HepG2 (cell line): ENCODE data around the gene WDR59. TPM values are rescaled to one million over a fixed set of nuclear protein-coding genes. Genes with fewer than 3 reads are reported as not detected.

ENCODE experiments used
- ATAC-seq: fragments of 200-7000 bp; cut with Tn5 transposase; 3 replicates; pipeline ENCODE4 v1.9.1; 2020; ENCODE audit warnings: mild to moderate bottlenecking, moderate library complexity
- BruUV-seq: library from RNA; stranded (reverse); fragments of 400-500 nt; replicated peaks from 2 replicates; lab custom pipeline; 2021; lab: Mats Ljungman, UMichigan
- CTCF ChIA-PET: fragments of 300-600 bp; formaldehyde crosslinking; extraction: SDS; loops from one replicate; lab custom pipeline; 2021; ENCODE audit warnings: low total read pairs, inconsistent platforms, low intra/inter-chr PET ratio; lab: Yijun Ruan, JAX
- POLR2A ChIA-PET: fragments of 350-600 bp; sonication (Branson Sonifier 250); formaldehyde crosslinking; loops from one replicate; lab custom pipeline; 2020; ENCODE audit warnings: antibody characterized with exemption, inconsistent platforms; lab: Yijun Ruan, JAX
- DNase-seq: peaks from one replicate; pipeline ENCODE4 v3.0.0-alpha.2; 2015; ENCODE audit warnings: low spot score
- FAIRE-seq: peaks from 3 replicates; lab custom pipeline; 2011; peaks lifted over from hg19 to GRCh38; lab: Jason Lieb, UNC
- H2AFZ ChIP-seq: one replicate; pipeline ENCODE4 v1.6.1; 2011; ENCODE audit warnings: low read length, inconsistent platforms
- H3K27ac ChIP-seq: fragments of 300-600 bp; 3 replicates; pipeline ENCODE4 v1.8.0; 2011; ENCODE audit warnings: mixed run types, mild to moderate bottlenecking, mixed read lengths, low read length, inconsistent platforms; ENCODE audit not compliant: insufficient read depth; ENCODE audit errors: extremely low read length
- H3K27me3 ChIP-seq, 2 experiments: fragments of 200-600 bp in 1 of 2; 2 replicates in 1 of 2; 3 replicates in 1 of 2; pipeline versions ENCODE4 v1.6.0 to v1.8.0; 2011; ENCODE audit warnings: low read length in 2 of 2, mild to moderate bottlenecking in 2 of 2, moderate library complexity in 2 of 2, inconsistent platforms in 1 of 2; ENCODE audit not compliant: insufficient read depth in 2 of 2, control insufficient read depth in 1 of 2
- H3K36me3 ChIP-seq, 2 experiments: fragments of 200-600 bp in 1 of 2; replicated peaks in 1 of 2; 2 replicates in 1 of 2; 3 replicates in 1 of 2; pipeline versions ENCODE4 v1.5.1 to v1.8.0; 2011; ENCODE audit warnings: low read length in 2 of 2, inconsistent platforms in 1 of 2; ENCODE audit not compliant: insufficient read depth in 2 of 2, control insufficient read depth in 1 of 2
- H3K4me1 ChIP-seq: 2 replicates; pipeline ENCODE4 v1.5.1; 2012; ENCODE audit warnings: low read length, inconsistent platforms; ENCODE audit not compliant: insufficient read depth
- H3K4me2 ChIP-seq: 2 replicates; pipeline ENCODE4 v1.6.0; 2011; ENCODE audit warnings: low read depth, low read length, inconsistent platforms
- H3K4me3 ChIP-seq, 3 experiments: fragments of 200-600 bp in 1 of 3; sonication (generic), shearing (Covaris generic) in 1 of 3; replicated peaks in 1 of 3; 2 replicates each; pipeline ENCODE4 v1.5.1; 2011 to 2016; ENCODE audit warnings: low read length in 3 of 3, inconsistent platforms in 2 of 3, low read depth in 2 of 3, mild to moderate bottlenecking in 2 of 3, control low read depth in 1 of 3, mixed read lengths in 1 of 3; ENCODE audit not compliant: insufficient read depth in 1 of 3
- H3K79me2 ChIP-seq: one replicate; pipeline ENCODE4 v1.6.1; 2011; ENCODE audit warnings: low read length, inconsistent platforms; ENCODE audit not compliant: insufficient read depth
- H3K9ac ChIP-seq: 2 replicates; pipeline ENCODE4 v1.6.0; 2011; ENCODE audit warnings: mild to moderate bottlenecking, low read depth, low read length, inconsistent platforms; ENCODE audit not compliant: insufficient read depth
- H3K9me3 ChIP-seq: 2 replicates; pipeline ENCODE4 v1.5.1; 2012; ENCODE audit warnings: mild to moderate bottlenecking, low read length
- H4K20me1 ChIP-seq: 2 replicates; pipeline ENCODE4 v1.6.0; 2011; ENCODE audit warnings: inconsistent platforms, mild to moderate bottlenecking, low read length, moderate library complexity; ENCODE audit not compliant: insufficient read depth
- CENPX ChIP-seq: sonication (generic); formaldehyde crosslinking; IDR thresholded peaks from 2 replicates; pipeline ENCODE4 v1.9.0; 2021; ENCODE audit warnings: mild to moderate bottlenecking, missing genetic modification reagents, moderate library complexity
- CHCHD3 ChIP-seq: sonication (generic); formaldehyde crosslinking; IDR thresholded peaks from 2 replicates; pipeline ENCODE4 v1.8.0; 2022; ENCODE audit warnings: mild to moderate bottlenecking, missing genetic modification reagents, moderate library complexity
- DMAP1 ChIP-seq: IDR thresholded peaks from 2 replicates; pipeline ENCODE4 v1.6.1; 2016
- EHMT2 ChIP-seq: fragments of 200-600 bp; sonication (generic); IDR thresholded peaks from 2 replicates; pipeline ENCODE4 v1.7.0; 2017; ENCODE audit warnings: antibody characterized with exemption, low read depth, low read length, borderline replicate concordance
- KLF11 ChIP-seq: IDR thresholded peaks from 2 replicates; pipeline ENCODE4 v1.6.1; 2016; ENCODE audit warnings: missing compliant biosample characterization
- MYPOP ChIP-seq: sonication (generic); formaldehyde crosslinking; IDR thresholded peaks from 2 replicates; pipeline ENCODE4 v1.8.1; 2023; ENCODE audit warnings: mild to moderate bottlenecking, moderate library complexity, missing genetic modification reagents
- NCOA5 ChIP-seq: sonication (generic); formaldehyde crosslinking; IDR thresholded peaks from 2 replicates; pipeline ENCODE4 v1.4.0; 2020; ENCODE audit warnings: missing genetic modification reagents
- NCOR1 ChIP-seq: fragments of 200-600 bp; sonication (generic); IDR thresholded peaks from 2 replicates; pipeline ENCODE4 v1.7.0; 2017; ENCODE audit warnings: antibody characterized with exemption, low read length, borderline replicate concordance
- RFXAP ChIP-seq: sonication (generic); formaldehyde crosslinking; IDR thresholded peaks from 2 replicates; pipeline ENCODE4 v1.4.0; 2020; ENCODE audit warnings: missing genetic modification reagents, borderline replicate concordance
- SIN3A ChIP-seq: IDR thresholded peaks from 2 replicates; pipeline ENCODE4 v1.6.1; 2011; ENCODE audit warnings: low read depth, mild to moderate bottlenecking, control low read depth, low read length, borderline replicate concordance
- SMAD9 ChIP-seq: sonication (generic); formaldehyde crosslinking; IDR thresholded peaks from 2 replicates; pipeline ENCODE4 v1.5.1; 2020; ENCODE audit warnings: mild to moderate bottlenecking, missing genetic modification reagents
- U2AF2 ChIP-seq: fragments of 200-400 bp; formaldehyde crosslinking; IDR thresholded peaks from 2 replicates; pipeline ENCODE4 v1.6.1; 2017; ENCODE audit warnings: low read depth, mild to moderate bottlenecking, low read length
- XRCC5 ChIP-seq: fragments of 200-400 bp; formaldehyde crosslinking; optimal IDR thresholded peaks from 2 replicates; pipeline ENCODE3; 2017; ENCODE audit warnings: mild to moderate bottlenecking, low read length
- ZBTB25 ChIP-seq: IDR thresholded peaks from 2 replicates; pipeline ENCODE4 v1.6.1; 2018; ENCODE audit warnings: missing genetic modification reagents
- ZNF33A ChIP-seq: sonication (generic); formaldehyde crosslinking; IDR thresholded peaks from 2 replicates; pipeline ENCODE4 v1.5.1; 2020; ENCODE audit warnings: missing genetic modification reagents, mild to moderate bottlenecking, moderate library complexity, borderline replicate concordance
- ZNF431 ChIP-seq: sonication (generic); formaldehyde crosslinking; IDR thresholded peaks from 2 replicates; pipeline ENCODE4 v1.9.0; 2022; ENCODE audit warnings: missing genetic modification reagents, low read depth, mild to moderate bottlenecking, borderline replicate concordance
- ZNF441 ChIP-seq: sonication (generic); formaldehyde crosslinking; IDR thresholded peaks from 2 replicates; pipeline ENCODE4 v1.7.0; 2021; ENCODE audit warnings: missing genetic modification reagents, borderline replicate concordance
- ZNF709 ChIP-seq: sonication (generic); formaldehyde crosslinking; IDR thresholded peaks from 2 replicates; pipeline ENCODE4 v1.5.0; 2020; ENCODE audit warnings: mild to moderate bottlenecking, missing genetic modification reagents
- ZNF747 ChIP-seq: sonication (generic); formaldehyde crosslinking; IDR thresholded peaks from 2 replicates; pipeline ENCODE4 v1.8.1; 2023; ENCODE audit warnings: missing genetic modification reagents, mild to moderate bottlenecking, borderline replicate concordance
- ZNF775 ChIP-seq: sonication (generic); formaldehyde crosslinking; IDR thresholded peaks from 2 replicates; pipeline ENCODE4 v1.4.0; 2020; ENCODE audit warnings: missing genetic modification reagents, mild to moderate bottlenecking, moderate library complexity, borderline replicate concordance
- WGBS: methylation state at CpG from one replicate; pipeline ENCODE4 v1.1.6; 2017; ENCODE audit warnings: low lambda C conversion rate; 5-methylcytosine and 5-hydroxymethylcytosine counted together
- in situ Hi-C: cut with HindIII; loops from 2 replicates; pipeline ENCODE4 v1.10.0; 2017; ENCODE audit warnings: low pct_unique_long_range_greater_than_20kb; ENCODE audit not compliant: extremely low pct_ligation_motif_present
- intact Hi-C: fragments of 100-400 bp; cut with micrococcal nuclease; formaldehyde crosslinking; loops from one replicate; pipeline ENCODE4 v1.10.0; 2022; ENCODE audit not compliant: unreplicated experiment
- polyA plus RNA-seq, 8 experiments: library from polyadenylated mRNA; depleted of rRNA in 3 of 8; stranded (reverse) in 7 of 8; unstranded in 1 of 8; fragments of >200 nt; fragmentation: Illumina TruSeq in 4 of 8; extraction: Trizol in 4 of 8; gene quantifications; 2 replicates each; pipeline versions ENCODE4 v1.2.1 to v1.2.3, GENCODE V29; 2011 to 2016; ENCODE audit warnings: low read depth in 4 of 8, missing spikeins in 1 of 8, mixed read lengths in 1 of 8; ENCODE audit not compliant: insufficient read depth in 1 of 8
- total RNA-seq, 5 experiments: library from RNA; depleted of rRNA; stranded (reverse); fragments of >200 nt; fragmentation: Illumina TruSeq; extraction: Trizol; gene quantifications; 2 replicates each; pipeline ENCODE4 v1.2.3, GENCODE V29; 2016; ENCODE audit warnings: low read depth in 1 of 5
- TF ChIP-seq, protein P1 (sequence below), 2 experiments: sonication (generic) in 1 of 2; formaldehyde crosslinking in 1 of 2; IDR thresholded peaks; 2 replicates each; pipeline versions ENCODE4 v1.5.1 to v1.6.1; 2011 to 2020; ENCODE audit warnings: borderline replicate concordance in 1 of 2, low read depth in 1 of 2, low read length in 1 of 2, mild to moderate bottlenecking in 1 of 2, missing genetic modification reagents in 1 of 2, moderate library complexity in 1 of 2

The WDR59 gene
- total and polyA plus RNA-seq, 2 of the 13 experiments (the other 11 are each of a cell fraction or from before 2014, with no cell fraction given): 65.2 to 306 TPM

GRCh38 chr16:75000481-75001081 lies 15.7 kb upstream of the WDR59 start:
- H3K27ac ChIP-seq: peak overlapping the region; percentile 2
- ATAC-seq (peak; percentile 31), DNase-seq (no peak), FAIRE-seq (no peak)
- intact Hi-C loops (no loop called here), in situ Hi-C loops (no loop called here)
- H3K9ac ChIP-seq: peak overlapping the region; percentile 81
- no peaks in the 10 kb centered on the region for H3K9me3 ChIP-seq
- H3K4me1 ChIP-seq: peaks cover 68% of the 10 kb centered on the region
- no TSS peak for BruUV-seq
- H3K4me2 ChIP-seq: peak overlapping the region; percentile 89
- H3K4me3 ChIP-seq: peak overlapping the region; percentile 76 to 94 (median 80)
- H3K27me3 ChIP-seq: no peaks in the 10 kb centered on the region; a peak in 1 of 5 replicates
- CTCF ChIA-PET: no interaction called here
- peaks cover 64% of the 10 kb centered on the region for H3K79me2 ChIP-seq
- peaks cover 5 to 10% of the 10 kb centered on the region in 2 experiments for H3K36me3 ChIP-seq
- H4K20me1 ChIP-seq: peaks cover 59% of the 10 kb centered on the region
- no peak overlapping the region for H2AFZ ChIP-seq
- POLR2A ChIA-PET: interaction anchor here (3.3 kb wide), 1 partner anchor 8 kb away, joined by 14 read pairs; no protein-coding TSS in a partner anchor
- 3% methylated on average over 15 of the region's 15 CpGs for WGBS
- TF ChIP-seq CENPX (CRISPR knock-in tag) (no peak), NCOA5 (CRISPR knock-in tag) (no peak), DMAP1 (no peak), ZNF33A (CRISPR knock-in tag) (no peak), ZNF709 (no peak), ZNF747 (CRISPR knock-in tag) (0 out of 2 replicates have a peak, but pooled peaks have one; percentile 26), SIN3A (no peak), ZNF441 (no peak), NCOR1 (no peak), XRCC5 (no peak), MYPOP (CRISPR knock-in tag) (0 out of 2 replicates have a peak, but pooled peaks have one; percentile 57), ZNF775 (CRISPR knock-in tag) (no peak), ZNF431 (CRISPR knock-in tag) (no peak), SMAD9 (CRISPR knock-in tag) (no peak), U2AF2 (no peak), KLF11 (CRISPR knock-in tag) (no peak), EHMT2 (no peak), CHCHD3 (CRISPR knock-in tag) (no peak), RFXAP (CRISPR knock-in tag) (no peak), ZBTB25 (CRISPR knock-in tag) (no peak)
- TF ChIP-seq, protein P1, sequence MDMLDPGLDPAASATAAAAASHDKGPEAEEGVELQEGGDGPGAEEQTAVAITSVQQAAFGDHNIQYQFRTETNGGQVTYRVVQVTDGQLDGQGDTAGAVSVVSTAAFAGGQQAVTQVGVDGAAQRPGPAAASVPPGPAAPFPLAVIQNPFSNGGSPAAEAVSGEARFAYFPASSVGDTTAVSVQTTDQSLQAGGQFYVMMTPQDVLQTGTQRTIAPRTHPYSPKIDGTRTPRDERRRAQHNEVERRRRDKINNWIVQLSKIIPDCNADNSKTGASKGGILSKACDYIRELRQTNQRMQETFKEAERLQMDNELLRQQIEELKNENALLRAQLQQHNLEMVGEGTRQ (IDR thresholded peaks at IDR 0.05; ENCODE audit: low read depth, low read length): no peak
- TF ChIP-seq, protein P1 (CRISPR knock-in tag; IDR thresholded peaks at IDR 0.05; ENCODE audit: borderline replicate concordance): no peak
